Measurements from ENCODE around the gene FSIP1.

DNA sequence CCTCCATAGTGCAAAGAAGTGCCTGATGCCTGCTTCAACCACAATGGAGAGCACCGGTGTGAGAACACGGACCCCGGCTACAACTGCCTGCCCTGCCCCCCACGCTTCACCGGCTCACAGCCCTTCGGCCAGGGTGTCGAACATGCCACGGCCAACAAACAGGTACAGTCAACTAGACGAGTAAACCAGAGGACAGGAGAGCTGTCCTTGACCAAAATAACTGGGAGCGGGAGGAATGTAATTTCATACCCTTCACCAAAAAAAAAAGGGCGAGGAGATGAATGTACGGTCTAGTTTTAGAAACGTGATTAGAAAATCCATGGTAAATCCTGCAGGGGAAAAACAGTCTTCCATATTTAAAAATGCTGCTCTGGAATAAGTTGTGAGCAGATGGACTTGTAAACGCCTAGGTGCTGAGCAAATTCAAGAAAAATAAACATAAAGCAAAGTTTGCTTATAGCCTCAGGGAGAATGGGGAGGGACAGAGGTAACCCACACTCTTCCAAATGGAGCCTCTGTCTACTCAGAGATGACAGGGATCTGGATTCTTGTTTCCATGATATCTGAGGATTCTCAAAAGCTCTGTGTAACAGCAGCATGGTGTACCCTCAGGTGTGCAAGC, 193.3 kb downstream of the FSIP1 start:
- TF ChIP-seq POLR2A (IDR thresholded peaks at IDR 0.05; ENCODE audit: low read depth, low read length) (no peak), POLR2AphosphoS5 (IDR thresholded peaks at IDR 0.05; ENCODE audit: low read depth, low read length) (no peak)
